Stimulated activated CD4-positive, alpha-beta T cell treated with anti-CD3 and anti-CD28 coated beads, TNF-alpha, amount 100 ng/mL, for 48 hours (primary cell): ENCODE results near the gene EML1.
"Not testable (repeated sequence)": the region's sequence is repeated elsewhere in the genome, so short reads cannot be mapped to it uniquely, and the experiment has no call there.

ENCODE experiments used
- DNase-seq, 3 donors: peaks; one replicate each; pipeline ENCODE4 v3.0.0-alpha.2; 2020; ENCODE audit warnings: low read depth in 3 of 3

EML1 gene

GRCh38 chr14:99755629-99756603, 37.3 kb upstream of the EML1 start:
- DNase-seq, result no peak

GRCh38 chr14:99756796-99757195, 36.4 kb upstream of the EML1 start:
- no peak for DNase-seq

DNA sequence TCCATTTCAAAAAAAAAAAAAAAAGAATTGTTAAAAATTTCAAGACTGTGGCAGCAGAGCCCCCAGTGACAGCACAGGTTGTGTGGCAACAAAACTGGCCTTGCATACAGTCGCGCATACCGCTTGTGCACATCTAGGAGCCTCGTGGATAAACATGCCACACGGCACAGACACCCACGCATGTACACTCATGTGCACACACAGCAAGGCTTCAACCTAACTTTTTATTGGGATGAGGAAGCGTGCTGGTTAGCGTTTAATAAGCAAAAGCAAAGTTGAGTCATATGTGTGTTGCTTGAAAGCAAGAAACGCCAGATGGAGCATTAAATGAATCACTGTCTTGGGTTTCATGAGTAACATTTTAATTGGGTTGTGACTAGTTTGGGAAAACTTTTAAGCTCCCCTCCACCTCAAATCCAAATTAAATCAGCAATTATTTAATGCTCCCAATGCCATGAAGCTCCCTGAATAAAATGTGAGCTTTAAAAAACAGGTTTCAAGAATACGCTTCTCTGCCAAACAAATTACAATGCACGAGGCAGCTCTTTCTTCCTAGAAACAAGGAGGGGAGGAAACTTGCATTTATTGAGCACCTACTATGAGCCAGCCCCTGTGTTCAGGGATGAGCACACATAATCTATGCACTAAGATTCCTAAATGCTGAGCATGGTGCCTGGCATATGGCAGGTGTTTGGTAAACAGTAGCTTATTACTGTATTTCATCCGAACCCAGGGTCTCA, 35.7 kb upstream of the EML1 start:
- no peak for DNase-seq

DNA sequence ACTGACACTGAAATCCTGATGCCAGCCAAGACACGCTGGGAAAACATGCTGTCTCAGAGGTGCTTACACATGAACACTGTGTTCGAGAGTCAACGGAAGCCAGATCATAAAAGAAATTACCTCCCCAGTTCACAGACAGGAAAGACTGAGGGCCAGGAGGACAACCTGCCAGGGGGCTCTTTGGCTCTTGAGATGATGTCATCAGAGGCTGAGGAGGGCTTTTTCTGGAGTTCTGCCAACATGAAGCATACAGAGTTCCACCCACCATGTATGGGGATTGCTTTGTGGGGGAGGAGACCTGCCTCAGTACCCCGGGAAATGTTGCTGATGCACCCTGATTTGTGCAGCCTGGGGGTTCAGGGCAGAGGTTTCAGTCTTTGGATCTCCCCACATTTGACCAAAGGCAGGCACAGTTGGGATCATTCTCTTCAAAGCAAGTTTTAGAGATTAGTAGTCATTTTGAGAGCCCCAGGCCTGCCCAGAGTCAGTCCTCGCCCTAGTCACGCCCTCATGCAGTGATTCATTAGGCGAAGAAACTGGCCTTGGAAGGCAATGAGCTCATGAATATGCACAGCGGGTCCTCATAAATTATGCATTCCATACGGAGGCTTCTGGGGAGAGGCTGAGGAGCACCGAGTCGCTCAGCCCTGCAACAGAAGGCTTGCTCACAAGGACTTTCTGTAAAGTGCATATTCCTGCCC, 34.9 kb upstream of the EML1 start:
- no peak for DNase-seq

DNA sequence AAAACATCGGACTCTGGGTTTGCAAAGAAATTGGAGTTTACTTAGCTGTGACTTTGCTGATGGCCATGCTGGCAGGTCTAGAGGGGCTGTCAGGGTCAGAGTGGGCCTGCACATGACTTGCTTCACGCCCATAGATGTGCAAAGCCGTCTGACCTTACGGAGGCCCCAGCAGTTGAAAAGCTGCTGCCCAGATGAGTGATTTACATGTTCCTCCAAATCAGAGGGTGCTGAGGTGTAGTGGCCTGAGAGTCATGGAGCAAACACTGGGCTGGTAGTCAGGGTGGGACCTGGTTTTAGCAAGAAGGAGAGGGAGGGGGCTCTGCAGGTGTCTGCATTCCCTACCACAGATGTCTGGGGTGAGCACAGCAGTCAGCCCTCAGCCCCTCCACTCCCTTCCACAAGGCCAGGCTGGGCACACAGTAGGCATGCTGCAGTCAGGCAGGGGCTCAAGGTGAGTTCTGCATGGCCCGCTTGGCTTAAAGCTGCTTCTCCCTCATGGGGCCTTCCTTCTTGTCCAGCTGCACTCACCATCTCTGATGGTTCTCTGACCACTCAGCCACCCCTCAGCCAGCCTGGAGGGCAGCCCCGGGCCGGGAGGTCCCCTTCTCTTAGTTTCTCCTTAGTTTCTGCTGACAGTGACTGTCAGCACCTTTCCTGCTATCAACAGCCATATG, 34.2 kb upstream of the EML1 start:
- no peak for DNase-seq

DNA sequence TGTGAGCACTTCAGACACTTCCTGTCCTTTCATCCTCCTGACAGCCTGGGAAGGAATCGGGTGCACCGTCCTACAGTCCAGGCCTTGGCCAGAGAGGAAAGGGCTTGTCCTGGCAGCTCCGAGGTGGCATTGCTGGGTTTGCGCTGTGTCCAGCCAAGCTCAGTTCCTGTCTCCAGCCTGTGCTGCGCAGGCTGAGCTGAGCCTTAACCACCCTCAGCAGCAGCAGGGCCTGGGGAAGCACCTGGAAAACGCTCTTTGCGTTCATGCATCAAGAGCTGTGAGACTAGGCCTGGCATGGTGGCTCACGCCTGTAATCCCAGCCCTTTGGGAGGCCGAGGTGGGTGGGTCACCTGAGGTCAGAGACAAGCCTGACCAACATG, 33.7 kb upstream of the EML1 start:
- no peak for DNase-seq

DNA sequence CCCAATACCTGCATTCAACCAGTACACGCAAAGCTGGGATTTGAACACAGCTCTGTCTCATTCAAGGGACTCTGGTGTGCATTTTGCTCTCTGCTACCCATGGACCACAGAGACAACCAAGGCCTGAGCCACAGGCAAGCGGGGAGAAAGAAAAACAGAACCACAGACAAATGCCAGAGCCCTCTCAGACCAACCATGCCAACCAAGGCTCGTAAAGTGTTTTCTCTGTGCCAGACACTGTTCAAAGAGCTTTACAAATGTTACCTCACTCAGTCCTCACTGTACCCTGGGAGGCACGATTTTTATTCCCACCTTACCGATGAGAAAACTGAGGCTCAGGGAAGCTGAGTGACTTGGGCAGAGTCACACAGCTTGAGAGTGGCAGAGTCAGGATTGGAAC, 32.4 kb upstream of the EML1 start:
- no peak for DNase-seq

- DNase-seq, result not testable (repeated sequence)
Observed at GRCh38 chr14:99762911-99763310, 30.3 kb upstream of the EML1 start.

- no peak for DNase-seq
Observed at GRCh38 chr14:99763527-99764221, 29.5 kb upstream of the EML1 start.

DNA sequence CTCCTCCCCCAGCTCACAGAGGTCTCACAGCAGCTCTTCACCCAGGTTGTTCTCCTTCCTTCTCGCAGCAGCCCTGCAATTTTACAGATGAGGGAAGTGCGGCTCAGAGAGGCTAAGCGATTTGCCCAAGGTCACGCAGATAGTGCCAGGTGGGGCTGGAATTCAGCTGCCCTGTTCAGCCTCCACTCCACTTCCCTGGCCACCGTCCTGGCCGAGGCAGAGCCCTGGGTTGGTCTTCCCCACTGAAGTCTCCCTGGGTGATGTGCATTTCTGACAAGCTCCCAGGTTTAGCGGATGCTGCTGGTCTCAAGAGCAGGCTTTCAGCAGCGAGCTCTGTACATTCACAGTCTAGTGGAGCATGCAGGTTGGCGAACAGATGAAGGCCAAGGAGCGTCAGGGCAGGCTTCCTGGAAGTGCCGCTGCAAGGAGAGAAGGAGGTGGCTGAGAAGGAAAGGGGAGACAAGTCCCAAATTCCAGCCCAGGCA, 28.9 kb upstream of the EML1 start:
- no peak for DNase-seq

DNA sequence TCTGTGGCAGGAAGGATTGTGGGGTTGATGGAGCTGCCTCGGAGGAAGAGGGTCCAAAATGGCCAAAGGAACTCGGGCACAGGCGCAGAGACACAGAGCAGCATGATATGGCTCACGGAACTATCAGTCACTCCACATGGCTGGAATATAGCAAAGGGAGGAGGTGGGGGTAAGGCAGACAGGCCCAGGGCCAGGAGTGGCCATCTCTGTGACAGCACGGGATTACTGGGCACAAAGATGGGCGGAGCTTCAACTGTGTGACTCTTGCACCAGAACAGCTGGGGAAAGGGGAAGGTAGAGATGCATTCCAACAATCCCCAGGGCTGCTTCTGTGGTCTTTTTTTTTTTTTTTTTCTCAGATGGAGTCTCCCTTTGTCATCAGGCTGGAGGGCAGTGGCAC, 24.8 kb upstream of the EML1 start:
- DNase-seq, result no peak

- no peak for DNase-seq
Observed at GRCh38 chr14:99769123-99769522, 24.1 kb upstream of the EML1 start.

DNA sequence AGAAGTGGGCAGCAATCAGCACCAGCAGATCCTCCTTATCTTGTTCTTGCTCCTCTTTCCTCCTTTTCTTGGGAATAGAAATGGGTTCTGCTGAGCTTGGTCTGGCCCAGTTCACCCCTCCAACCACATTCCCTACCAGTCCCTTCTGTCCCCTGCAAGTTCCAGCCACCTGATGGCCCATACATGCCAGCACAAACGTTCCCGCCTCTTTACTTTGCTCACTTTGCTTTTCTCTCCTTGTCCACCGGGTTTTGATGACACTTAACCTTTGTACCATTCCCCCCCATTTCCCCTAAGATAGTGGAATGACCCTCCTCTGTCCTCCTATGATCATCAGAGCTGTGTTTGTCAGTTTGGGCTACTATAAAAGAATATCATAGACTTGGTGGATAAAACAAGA, 23.4 kb upstream of the EML1 start:
- DNase-seq, result no peak

DNA sequence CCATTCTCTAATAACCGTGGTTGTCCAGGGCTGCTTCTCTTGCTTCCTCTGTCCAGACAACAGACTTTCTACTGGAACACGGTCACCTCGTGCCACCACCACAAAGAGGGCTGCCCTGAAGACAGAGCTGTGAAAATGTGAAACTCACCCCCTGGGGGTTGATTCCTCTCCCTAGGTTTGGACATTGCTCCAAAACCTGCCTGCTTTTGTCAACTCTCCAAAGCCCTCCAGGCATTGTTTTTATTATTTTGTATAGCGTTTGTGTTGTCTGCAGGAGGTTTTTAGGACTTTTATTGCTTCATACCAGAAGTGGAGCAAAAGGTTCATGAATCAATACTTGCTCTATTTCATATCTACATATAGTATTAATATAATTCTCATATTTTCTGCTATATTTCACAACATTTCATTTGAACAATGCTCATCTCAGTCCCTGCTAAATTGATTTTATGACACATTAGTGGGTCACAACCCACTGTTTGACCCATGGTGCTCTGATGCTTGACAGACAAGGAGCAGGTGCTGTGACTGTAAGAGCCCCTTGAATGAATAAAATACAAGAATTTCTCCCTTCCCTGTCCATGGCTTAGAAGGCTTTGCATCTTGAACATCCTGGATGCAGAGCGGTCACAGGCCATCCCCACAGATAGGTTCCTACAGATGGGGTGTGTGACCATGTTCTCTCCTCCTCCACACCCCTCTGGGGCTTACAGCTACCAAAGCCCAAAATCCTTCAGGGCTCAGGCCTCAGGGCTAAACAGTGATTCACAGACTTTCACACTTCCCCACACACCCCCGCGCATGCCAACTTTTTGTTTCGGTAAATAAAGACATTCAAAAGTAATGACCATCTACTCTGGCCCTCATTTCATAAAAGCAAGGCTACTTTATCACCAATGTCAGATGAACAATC, 20.6 kb upstream of the EML1 start:
- DNase-seq, result no peak

DNA sequence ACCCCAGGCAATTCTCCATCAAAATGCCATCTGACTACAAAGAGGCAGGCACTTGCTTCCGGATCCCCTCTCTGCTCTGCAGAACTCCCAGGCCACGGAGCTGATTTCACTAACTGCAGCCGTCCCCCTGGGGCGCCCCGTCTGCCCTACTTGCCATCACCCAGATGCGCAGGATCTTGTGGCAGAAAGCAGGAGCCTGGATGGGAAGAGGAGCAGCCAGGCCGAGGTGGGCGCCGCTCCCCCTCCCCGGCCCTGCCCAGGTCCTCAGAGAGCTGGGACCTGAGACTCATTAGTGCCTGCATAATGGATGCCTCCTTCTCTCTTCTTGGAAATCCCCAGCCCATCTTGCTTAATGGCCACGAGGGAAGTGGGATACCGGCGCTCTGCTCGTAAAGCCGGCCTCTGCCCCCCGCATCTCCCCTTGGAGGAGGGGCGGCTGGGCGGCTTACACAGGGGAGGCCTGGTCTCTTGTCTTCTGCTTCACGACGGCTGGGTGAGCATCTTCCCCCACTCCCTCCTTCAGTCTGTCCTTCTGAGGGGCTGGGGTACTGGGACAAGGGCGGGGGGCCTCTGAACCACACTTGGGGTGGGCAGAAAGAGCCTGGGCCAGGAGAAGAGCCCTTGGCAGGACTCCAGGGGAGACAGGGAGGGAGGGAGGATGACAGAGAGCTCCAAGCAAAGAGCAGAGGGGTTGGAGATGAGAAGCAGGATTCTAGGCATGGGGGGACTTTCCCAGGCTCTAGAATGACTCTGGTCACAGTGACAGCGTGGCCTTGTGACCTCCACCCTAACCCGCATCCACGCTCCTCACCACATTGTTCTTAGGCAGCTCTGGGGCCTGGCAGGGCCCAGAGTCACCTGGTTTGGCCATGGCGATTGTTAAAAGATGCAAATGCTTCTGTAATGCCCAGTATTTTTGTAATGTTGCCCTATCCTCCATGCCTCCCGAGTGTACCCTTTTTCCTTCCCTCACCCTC, 19.4 kb upstream of the EML1 start:
- DNase-seq, result no peak

DNA sequence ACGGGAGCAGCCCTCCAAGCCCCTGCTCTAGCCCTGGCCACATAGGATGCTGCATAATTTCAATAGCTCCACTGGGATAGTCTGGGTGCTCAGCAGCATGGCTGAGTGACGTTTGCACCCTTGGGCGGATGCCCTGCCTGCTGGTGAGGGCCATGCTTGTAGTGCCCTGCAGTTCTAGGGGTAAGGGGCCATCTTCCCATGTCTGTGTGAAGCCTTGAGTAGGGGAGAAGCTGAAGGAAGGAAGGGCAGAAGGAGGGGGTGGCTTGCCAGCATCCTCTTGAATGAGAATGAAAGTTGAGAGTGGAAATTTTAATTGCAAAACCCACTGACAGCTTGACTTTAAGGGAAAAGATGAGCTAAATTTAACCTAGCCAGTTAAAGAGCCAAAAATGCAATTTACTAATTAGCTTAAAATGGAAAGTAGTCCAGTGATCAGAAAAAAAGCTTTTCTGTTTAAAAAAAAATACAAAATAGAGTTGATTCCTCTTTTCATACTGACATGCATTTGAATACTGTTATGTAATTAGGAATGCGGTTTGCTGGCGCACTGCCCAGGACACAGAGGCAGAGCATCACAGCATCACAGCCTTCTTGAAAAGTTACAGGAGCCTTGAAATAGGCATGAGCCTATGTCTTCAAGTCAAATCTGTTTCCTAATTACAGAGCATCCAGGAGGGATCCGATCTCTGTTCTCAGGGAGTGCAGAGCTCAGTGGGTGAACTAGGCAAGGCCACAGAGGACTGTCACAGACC, 18.5 kb upstream of the EML1 start:
- DNase-seq, result no peak

GRCh38 chr14:99775351-99775750, 17.9 kb upstream of the EML1 start:
- no peak for DNase-seq

- DNase-seq, result no peak
Observed at GRCh38 chr14:99777951-99778350, 15.3 kb upstream of the EML1 start.
